ENCODE results near the gene SSBP4.
"Not testable (repeated sequence)": the region's sequence is repeated elsewhere in the genome, so short reads cannot be mapped to it uniquely, and the experiment has no call there.

SSBP4 gene

DNA sequence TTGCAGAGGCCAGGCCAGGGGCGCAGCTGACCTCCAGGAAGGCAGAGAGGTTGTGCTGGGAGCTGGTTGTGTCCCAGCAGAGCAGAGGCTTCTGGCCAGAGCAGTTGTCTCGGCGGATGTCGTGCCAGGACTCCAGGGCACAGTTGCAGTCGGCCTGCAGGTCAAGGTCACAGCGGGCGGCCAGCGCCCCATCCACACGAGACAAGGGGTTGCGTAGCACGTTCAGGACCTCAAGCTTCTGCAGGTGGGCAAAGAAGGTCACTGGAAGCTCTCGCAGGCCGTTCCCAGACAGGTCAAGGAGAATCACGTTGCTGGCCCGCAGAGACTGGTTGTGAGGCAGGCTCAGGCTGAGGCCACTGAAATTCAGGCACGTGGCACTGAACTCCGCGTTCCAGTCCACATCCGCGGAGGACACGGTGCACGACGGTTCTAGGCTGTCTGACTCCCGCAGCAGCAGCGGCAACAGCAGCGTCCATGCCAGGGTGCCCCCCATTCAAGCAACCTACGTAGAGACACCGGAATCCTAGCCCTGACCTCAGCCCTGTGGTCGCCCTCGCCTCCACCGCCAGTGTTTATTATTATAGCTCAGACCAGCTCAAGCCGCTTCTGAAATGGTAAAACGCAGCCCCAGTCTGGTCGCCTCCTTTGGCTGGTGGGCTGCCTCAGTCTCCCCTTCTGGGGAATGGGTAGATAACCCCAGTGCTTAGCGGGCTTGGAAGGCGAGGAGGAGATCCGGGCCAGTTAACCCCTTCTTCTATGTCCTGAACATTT is 22.5 kb upstream of the SSBP4 start:
- no peak for DNase-seq

DNA sequence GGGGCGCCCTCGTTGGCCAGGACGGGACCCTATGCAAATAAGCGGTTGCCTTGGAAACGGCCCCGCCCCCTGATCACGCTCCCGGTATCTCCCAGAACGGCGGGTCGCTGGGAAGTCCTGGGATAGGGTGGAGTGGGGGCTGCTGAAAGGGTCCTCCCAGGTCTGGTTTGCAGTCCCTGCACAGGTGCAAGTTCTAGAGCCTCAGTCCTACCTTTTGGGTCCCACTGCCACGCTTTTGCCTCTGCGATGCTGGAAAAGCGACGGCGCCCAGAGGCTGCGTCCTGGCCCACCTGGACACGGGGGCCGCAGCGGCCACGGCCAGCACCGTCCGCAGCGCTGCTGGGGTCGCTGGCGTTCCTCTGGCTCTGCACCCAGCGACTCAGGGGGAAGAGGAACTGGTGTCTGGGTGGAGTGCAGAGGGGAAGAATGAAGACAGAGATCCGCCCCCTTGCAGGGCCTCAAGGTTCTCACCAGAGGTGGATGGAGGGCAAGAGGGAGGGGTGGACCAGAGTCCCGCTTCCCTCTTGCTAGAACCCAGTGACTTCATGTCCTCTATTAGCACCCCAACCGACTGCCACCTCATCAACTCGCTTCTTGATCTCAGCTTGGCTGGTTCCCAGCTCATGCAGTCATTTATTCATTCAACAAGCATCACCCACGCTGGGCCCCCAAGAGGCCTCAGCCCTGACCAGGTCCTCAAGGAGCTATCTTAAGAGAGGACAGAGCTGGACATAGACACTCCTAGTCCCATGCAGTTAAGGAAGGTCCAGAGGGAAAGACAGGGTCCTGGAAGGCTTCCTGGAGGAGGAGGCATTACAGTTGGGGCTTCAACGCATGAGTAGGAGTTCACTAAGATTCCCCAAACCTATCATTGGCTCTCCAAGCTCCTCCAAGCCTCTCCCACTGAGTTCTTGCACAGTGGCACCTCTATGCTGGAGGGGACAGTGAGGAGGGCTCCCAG is 21.7 kb upstream of the SSBP4 start, which contains the start of gene LRRC25:
TSS of gene LRRC25 (minus strand) at position 381 of the 961 bp plus-strand sequence. CDS start 659 bp downstream, outside the sequence.
- peak; percentile 33 to 79 for DNase-seq

DNA sequence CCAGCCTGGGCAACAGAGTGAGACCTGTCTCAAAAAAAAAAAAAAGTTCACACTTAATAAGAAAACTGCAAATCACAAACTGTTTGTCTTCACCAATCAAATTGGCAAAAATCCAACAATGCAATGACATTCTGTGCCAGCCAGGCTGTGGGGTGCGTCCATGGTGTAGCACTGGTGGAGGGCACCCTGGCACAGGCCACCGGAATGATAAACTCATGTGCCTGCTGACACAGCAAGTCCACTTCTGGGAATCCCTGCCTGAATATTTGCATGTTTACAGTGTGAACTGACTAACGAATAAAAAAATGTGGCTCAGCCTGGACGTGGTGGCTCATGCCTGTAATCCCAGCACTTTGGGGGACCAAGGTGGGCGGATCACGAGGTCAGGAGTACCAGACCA is 20.2 kb upstream of the SSBP4 start:
- DNase-seq, result no peak

DNA sequence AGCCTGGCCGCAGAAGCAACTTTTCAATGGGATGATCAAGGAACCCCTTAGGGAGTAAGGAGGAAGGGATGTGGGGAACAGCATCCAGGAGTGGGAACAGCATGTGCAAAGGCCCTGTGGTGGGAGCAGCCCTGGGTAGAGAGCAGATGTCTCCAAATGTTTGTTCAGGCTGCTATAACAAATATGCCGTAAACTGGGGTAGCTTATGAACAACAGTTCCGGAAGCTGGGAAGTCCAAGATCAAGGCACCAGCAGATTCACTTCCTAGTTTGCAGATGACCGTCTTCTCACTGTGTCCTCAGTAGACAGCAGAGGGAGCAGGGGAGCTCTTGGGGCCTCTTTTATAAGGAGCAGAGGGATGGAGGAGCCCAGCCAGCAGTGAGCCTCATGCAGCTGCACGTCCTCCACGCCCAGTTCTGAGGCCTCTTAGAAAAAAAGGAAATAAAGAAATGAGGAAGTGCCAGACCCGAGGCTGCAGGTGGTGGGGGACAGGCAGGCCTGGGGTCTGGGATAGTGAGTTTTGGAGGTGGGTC is 17.6 kb upstream of the SSBP4 start:
- DNase-seq, result peak; percentile 44 to 70

DNA sequence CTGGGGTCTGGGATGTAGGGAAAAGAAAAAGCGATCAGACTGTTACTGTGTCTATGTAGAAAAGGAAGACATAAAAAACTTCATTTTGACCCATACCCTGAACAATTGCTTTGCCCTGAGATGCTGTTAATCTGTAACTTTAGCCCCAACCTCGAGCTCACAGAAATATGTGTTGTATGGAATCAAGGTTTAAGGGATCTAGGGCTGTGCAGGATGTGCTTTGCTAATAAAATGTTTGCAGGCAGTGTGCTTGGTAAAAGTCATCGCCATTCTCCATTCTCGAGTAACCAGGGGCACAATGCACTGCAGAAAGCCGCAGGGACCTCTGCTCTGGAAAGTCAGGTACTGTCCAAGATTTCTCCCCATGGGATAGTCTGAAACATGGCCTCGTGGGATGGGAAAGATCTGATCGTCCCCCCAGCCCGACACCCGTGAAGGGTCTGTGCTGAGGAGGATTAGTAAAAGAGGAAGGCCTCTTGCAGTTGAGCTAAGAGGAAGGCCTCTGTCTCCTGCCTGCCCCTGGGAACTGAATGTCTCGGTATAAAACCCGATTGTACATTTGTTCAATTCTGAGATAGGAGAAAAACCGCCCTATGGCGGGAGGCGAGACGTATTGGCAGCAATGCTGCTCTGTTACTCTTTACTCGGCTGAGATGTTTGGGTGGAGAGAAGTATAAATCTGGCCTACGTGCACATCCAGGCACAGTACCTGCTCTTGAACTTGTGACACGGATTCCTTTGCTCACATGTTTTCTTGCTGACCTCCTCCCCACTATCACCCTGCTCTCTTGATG is 16.5 kb upstream of the SSBP4 start:
- DNase-seq, result not testable (repeated sequence)

DNA sequence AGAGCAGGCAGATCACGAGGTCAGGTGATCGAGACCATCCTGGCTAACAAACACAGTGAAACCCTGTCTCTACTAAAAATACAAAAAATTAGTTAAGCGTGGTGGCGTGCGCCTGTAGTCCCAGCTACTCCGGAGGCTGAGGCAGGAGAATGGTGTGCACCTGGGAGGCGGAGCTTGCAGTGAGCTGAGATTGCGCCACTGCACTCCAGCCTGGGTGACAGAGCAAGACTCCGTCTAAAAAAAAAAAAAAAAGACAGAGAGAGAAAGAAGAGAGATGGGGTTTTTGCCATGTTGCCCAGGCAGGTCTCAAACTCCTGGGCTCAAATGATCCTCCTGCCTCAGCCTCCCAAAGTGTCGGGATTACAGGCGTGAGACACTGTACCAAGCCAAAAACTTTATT is 13.4 kb upstream of the SSBP4 start:
- DNase-seq, result not testable (repeated sequence)

DNA sequence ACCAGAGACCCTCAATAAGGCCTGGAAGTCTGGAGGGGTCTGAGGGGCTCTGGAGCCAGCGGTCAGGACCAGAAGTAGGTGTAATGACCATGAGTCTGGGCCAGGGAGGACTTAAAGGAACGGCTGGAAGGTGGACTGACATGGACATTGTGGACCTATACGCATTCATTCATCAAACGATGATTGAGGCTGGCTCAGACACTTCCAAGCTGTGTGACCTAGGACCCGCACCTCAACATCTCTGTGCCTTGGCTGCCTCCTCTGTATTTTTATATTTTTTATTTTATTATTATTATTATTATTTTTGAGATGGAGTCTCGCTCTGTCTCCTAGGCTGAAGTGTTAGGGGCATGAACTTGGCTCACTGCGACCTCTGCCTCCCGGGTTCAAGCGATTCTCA is 12.4 kb upstream of the SSBP4 start:
- DNase-seq, result no peak

DNA sequence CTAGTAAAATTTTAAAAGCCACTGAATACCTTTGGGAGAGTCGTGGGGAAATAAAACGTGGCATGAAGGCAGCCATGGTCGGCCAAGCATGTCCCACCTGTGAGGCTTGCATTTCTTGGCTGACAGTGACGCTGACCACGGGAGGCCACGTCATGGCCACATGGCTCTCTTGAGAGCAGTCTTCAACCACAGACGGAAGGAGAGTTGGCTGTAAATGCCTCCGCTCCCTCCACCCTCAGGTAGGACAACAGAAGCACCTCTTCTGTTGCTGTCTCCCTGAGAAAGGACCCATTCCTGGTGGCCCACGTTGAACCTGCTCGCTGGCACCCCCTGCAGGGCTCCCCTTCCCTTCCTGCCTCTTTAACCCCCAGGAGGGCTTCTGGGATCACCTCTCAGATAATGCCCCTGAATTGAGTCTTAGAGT is 11.1 kb upstream of the SSBP4 start:
- DNase-seq, result peak in 1 of 2 donors; percentile 50

DNA sequence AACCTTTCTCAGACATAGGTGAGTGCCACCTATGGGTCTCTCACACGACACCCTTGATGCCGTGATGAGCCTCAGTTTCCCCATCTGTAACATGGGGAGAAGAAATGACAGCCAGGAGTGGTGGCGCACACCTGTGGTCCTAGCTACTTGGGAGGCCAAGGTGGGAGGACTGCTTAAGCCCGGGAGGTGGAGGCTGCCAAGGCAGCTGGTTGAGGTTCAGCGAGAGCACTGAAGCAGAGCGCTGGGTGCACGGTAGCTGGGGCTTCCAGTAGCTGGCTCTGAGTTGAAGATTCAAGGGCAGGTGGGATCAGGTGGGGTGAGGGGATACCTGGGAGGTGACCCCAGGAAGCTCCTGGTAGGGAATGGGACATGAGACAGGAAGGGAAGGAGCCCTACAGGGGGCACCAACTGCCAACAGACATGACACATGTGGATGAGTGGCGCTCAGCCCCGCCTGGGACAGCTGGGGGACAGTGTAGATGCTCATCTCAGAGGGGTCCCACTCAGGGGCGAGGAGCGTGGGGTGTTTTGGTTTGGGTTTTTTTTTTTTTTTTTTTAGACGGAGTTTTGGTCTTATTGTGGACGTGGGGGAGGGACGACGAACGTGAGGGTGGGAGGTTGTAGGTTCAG is 6.5 kb upstream of the SSBP4 start:
- no peak for DNase-seq

DNA sequence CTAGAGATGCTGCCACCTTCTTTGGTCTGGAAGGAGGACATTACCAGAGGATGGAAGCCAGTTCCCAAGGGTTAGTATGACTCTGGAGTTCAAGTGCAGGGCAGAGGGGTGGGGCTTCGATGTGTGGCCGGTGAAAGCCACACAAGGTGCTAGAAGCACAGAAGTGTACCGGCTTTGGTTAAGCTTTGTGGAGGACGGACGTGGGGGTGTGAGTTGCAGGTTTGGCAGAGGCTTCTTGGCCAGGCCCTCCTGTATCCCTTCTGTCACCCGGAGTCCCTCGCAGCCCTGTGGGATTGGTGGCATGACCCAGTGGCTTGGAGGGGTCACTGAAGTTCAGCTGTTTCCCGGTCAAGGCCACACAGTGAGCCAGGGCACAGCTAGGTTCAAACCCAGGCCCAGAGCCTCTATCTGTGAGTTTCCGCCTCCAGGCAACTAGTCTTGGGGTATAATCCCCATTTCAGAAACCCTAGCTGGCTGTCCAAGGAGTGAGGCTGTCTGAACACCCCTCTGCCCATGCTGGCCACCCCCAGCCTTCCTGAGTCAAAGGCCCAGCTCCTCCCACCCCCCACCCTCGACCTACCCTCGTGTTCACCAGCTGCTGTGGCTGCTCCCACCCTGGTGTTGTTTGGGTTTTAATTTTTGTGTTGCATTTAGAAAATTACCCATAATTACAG is 4.6 kb upstream of the SSBP4 start:
- DNase-seq, result no peak

DNA sequence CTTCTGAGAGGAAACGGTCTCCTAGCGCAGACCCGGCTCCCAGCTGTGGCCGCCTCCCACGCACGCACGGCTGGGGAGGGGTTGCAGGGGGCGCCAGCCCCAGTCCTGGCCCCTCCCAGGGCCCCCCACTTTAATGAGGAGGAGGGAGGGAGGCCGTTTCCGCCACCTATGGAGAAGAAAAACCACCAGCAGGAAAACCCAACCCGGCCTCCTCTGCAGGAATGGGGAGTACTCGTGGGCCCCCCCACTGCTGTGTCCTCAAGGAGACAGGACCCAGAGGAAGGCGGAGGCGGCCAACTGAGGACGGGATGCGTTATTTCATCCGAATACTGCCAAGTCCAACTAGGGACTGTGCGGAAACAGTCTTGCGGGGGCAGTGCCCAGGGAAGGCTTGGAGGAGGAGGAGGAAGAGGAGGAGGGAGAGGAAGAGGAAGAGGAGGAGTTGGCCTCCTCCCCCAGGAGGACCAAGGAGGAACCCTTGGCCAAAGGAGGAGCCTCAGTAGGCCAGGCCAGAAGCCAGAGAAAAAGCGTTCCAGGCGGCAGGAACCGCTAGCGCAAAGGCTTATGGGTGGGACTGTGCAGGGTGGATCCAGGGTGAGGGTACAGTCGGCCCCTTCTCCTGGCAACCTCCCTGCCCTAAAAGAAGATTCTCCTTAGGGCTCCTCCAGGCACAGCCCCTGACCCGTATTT is 3.9 kb upstream of the SSBP4 start:
- no peak for DNase-seq

DNA sequence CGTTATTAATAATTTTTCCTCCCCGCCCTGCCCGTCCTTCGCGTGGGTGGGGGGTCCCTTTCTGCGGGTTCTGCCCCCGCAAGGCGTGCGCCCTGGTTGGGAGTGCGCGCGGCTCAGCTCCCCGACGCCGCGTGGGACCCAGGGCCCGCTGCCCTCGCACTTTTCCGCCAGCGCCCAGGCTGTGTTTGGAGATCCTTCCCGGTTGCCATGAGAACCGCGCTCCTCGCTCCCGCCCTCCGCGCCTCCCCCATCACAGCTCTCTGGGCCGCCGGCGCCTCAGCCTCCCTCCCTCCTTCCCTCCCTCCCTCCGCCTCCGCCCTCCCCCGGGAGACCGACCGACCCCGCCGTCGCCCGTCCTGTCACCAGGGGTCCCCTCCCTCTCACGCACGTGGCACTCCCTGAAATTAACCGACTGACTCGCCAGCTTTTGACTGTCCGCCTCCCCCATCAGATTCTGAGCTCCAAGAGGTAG is 2.4 kb upstream of the SSBP4 start:
- peak; percentile 85 to 86 for DNase-seq

DNA sequence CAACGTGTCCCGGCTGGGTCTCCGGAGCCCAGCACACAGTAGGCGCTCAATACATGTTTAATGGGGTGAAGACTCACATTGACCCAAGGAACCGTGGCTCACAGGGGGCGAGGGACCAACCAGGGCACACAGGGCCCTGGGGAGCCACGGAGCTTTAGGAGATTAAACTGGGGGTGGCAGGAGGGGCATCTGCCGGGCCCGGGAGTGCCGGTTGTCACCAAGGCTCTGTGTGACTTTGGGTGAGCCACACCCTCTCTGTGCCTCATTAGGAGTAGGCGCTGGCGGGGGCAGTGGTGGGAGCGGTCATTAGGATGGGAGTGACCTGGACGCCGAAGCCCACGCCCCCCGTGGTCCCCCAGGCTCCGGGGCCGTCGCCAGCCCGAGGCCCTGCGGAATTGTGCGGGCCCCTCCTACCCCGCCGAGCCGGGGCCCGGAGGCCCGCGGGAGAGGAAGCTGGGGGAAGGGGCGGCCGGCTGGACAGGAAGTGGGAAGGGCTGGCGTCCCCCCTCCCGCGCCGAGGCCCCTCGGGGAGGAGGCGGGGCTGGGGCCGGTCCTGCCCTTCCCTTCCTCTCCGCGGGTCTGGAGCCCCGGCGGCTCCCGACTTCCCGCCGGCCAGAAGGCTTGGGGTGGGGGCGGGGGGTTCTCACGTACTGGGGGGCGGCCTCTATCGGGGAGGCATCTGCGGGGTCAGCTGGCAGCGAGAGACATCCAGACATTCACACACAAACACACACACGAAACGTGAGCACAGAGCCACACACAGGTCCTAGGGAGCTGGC is 1.8 kb upstream of the SSBP4 start:
- peak; percentile 47 to 51 for DNase-seq

DNA sequence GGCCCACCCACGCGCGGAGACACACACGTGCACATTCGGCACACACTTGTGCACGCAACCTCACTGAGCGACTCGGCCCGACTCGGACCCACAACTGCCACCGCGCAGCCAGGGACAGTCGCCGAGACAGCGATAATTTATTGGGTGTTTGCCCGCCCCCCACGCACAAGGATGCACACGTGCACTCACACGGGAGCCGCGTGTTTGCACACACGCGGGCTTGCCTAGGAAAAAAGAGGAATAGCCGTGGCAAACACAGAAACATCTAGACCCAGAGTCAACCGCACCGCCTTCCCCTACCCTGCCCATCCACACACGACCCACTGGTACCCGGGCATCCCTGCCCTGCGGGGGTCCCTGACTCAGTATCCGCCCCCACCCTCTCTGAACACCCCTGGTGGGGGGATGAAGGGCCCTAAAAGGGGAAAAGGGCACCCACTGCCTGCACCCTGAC is 1.1 kb upstream of the SSBP4 start:
- no peak for DNase-seq

DNA sequence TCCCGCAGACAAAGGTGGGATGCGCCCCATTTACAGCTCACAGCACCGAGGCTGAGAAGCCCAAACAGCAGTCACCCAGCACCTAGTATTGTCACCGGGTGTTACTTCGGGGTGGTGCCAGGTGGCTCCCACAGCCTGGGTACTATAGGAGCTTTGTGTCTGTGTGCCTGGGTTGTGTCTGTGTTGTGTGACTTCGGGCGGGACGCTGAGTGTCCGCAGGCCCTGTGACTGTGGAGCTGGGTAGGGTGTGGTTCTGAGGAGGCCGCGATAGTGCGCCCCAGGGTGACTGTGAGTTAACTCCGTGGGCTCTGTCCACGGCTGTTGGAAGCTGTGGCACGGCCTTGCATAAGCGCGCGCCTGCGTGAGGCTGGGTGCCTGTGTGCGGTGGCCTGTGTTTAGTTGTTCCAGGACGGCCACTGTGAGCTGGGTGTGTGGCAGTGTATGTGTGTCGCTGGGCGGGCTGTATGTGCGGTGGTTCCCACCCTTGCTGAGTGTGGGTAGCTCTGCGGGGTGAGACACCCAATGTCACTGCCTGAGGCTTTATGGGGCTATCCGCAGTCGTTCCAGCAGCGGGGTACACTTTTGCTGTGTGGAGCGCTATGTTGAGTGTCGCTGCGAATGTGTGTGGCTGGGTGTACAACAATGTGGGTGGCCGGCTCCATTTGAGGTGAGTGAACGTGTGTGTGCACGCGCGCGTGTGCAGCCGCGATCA is 559 bp upstream of the SSBP4 start:
- peak in 1 of 2 donors; percentile 45 for DNase-seq

DNA sequence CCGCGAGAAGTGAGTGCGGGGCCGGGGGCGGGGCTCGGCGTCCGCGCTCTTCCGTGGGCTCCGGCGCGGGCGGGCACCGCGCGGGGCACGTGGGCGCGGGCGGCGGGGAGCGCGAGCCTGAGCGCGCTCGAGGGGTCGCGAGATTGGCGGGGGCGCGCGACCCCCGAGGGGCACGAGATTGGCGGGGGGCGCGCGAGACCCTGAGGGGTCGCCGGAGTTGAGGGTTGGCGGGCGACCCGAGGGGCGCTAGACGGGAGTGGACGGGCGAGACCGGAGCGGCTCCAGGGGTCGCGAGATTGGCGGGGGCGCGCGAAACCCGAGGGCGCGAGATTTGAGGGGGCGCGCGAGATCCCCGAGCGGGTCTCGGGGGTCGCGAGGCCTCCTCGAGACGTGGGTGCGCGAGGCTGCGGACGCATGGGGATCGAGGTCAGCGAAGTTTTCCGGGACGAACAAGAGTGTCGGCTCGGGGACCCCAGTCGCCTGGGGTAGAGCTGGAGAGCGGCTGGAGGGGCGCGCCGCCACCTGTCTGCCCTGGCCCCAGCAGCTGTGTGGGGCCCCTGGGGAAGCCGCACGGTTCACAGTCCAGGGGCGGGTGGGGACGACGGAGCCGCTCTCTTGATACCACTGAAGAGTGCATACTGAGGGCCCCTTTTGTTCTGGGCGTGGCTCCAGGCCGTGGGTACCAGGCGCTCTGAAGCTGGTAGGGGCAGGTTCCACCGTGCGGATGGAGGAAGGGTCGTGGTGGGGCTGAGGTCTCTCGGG is 682 bp downstream of the SSBP4 start:
- peak in 1 of 2 donors; percentile 62 for DNase-seq

DNA sequence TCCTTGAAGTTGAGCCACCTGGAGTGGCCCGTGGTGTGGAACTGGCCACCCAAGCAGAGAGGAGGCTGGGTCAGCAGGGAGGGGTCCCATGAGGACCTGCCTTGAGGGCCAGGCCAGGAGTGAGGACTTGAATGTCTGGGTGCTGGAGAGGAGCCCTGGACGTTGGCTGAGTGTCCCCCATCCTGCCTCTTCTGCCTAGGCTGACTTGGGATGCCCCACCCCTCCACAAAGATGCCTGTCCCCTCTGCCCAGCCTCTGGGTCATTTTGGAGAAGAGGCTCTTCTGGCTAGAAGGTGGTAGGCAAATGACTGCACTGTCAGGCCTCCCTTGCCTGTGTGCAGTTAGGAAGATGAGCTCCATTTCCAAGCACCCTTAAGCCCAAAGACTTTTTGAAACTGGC is 1.7 kb downstream of the SSBP4 start:
- DNase-seq, result no peak

DNA sequence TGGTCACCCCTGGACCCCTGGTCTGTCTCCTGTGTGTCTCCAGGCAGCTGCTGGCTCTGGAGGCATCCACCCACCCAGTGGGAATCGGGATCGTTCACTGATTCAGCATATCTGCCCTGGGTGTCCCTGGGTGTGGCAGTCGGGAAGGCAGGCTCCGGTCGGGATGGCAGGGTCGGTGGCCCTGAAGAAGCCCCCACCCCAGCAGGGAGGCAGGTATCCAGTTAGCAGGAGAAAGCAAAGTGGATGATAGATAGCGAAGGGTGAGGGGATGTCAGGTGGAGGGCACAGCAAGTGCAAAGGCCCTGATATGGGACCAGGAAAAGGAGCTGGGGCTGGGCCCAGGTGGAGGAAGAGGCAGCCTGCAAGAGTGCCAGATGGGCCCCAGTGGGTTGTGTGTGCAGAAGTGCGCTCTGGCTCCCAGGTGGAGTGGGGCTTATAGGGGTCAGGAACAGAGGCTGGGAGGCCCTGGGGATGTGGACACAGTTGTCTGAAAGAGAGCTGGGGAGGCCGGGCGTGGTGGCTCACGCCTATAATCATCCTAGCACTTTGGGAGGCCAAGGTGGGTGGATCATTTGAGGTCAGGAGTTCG is 2.3 kb downstream of the SSBP4 start:
- no peak for DNase-seq
